Endothelial cell of umbilical vein (primary cell): Measurements from ENCODE around the gene SMURF2. TPM values are rescaled to one million over a fixed set of nuclear protein-coding genes. Genes with fewer than 3 reads are reported as not detected.
A peak's percentile ranks its signal among the peaks of the same experiment; 100 is the strongest.

Experiments
- BruUV-seq: library from RNA; stranded (reverse); fragments of 400-500 nt; replicated peaks from 2 replicates; lab custom pipeline; 2021; lab: Mats Ljungman, UMichigan
- CTCF ChIA-PET: fragments of 300-600, 350-600 bp; sonication (Branson Sonifier 250); formaldehyde crosslinking; loops from one replicate; lab custom pipeline; 2021; ENCODE audit warnings: antibody characterized with exemption, inconsistent platforms; lab: Charles Lee
- POLR2A ChIA-PET: fragments of 300-600, 350-600 bp; sonication (Branson Sonifier 250); formaldehyde crosslinking; loops from one replicate; lab custom pipeline; 2021; ENCODE audit warnings: antibody characterized with exemption, inconsistent platforms; lab: Charles Lee
- DNase-seq: peaks from one replicate; pipeline ENCODE4 v3.0.0-alpha.2; 2011; ENCODE audit warnings: low read depth, low spot score
- FAIRE-seq: peaks from 2 replicates; lab custom pipeline; 2011; peaks lifted over from hg19 to GRCh38; lab: Jason Lieb, UNC
- H2AFZ ChIP-seq: 2 replicates; pipeline ENCODE4 v1.6.0; 2012; ENCODE audit warnings: low read depth, low read length, control low read depth, inconsistent platforms
- H3K27ac ChIP-seq: 2 replicates; pipeline ENCODE4 v1.5.1; 2011; ENCODE audit warnings: low read depth, mild to moderate bottlenecking, control low read depth, low read length, moderate library complexity; ENCODE audit not compliant: insufficient read depth
- H3K27me3 ChIP-seq, 2 experiments: 2 replicates each; pipeline versions ENCODE4 v1.6.0 to v1.6.1; 2011; ENCODE audit warnings: low read length in 2 of 2, mixed read lengths in 1 of 2; ENCODE audit not compliant: control insufficient read depth in 2 of 2, insufficient read depth in 2 of 2
- H3K36me3 ChIP-seq, 2 experiments: 2 replicates in 1 of 2; 3 replicates in 1 of 2; pipeline ENCODE4 v1.5.1; 2011; ENCODE audit warnings: low read length in 2 of 2, mild to moderate bottlenecking in 1 of 2, moderate library complexity in 1 of 2; ENCODE audit not compliant: control insufficient read depth in 2 of 2, insufficient read depth in 2 of 2; ENCODE audit errors: extremely low read depth in 1 of 2
- H3K4me1 ChIP-seq: 3 replicates; pipeline ENCODE4 v1.5.1; 2011; ENCODE audit warnings: mild to moderate bottlenecking, low read length; ENCODE audit not compliant: control insufficient read depth, insufficient read depth; ENCODE audit errors: extremely low read depth
- H3K4me2 ChIP-seq: 2 replicates; pipeline ENCODE4 v1.6.1; 2011; ENCODE audit warnings: low read length, control low read depth, mixed read lengths; ENCODE audit not compliant: insufficient read depth
- H3K4me3 ChIP-seq, 3 experiments: fragments of 200-600 bp in 1 of 3; sonication (generic), shearing (Covaris generic) in 1 of 3; replicated peaks in 1 of 3; 2 replicates each; pipeline ENCODE4 v1.5.1; 2011 to 2016; ENCODE audit warnings: control low read depth in 3 of 3, low read length in 3 of 3, mild to moderate bottlenecking in 2 of 3, inconsistent platforms in 1 of 3, low read depth in 1 of 3, moderate library complexity in 1 of 3; ENCODE audit not compliant: insufficient read depth in 1 of 3
- H3K79me2 ChIP-seq: 2 replicates; pipeline ENCODE4 v1.6.0; 2012; ENCODE audit warnings: low read length, inconsistent platforms; ENCODE audit not compliant: control insufficient read depth, insufficient read depth
- H3K9ac ChIP-seq: replicated peaks from 2 replicates; pipeline ENCODE3; 2011; ENCODE audit warnings: low read length, control low read depth; ENCODE audit not compliant: insufficient read depth; ENCODE audit errors: extremely low read depth
- H3K9me1 ChIP-seq: replicated peaks from 3 replicates; pipeline ENCODE4 v1.6.0; 2011; ENCODE audit warnings: mild to moderate bottlenecking, low read length; ENCODE audit not compliant: control insufficient read depth, insufficient read depth; ENCODE audit errors: extremely low read depth
- H3K9me3 ChIP-seq: replicated peaks from 2 replicates; pipeline ENCODE4 v1.5.1; 2012; ENCODE audit warnings: low read length, inconsistent platforms; ENCODE audit not compliant: control insufficient read depth, insufficient read depth
- H4K20me1 ChIP-seq: replicated peaks from 2 replicates; pipeline ENCODE3; 2011; ENCODE audit warnings: mild to moderate bottlenecking, low read length; ENCODE audit not compliant: control insufficient read depth, insufficient read depth; ENCODE audit errors: extremely low read depth
- EZH2 ChIP-seq: IDR thresholded peaks from 2 replicates; pipeline ENCODE4 v1.6.1; 2012; ENCODE audit warnings: borderline replicate concordance, low read depth, mild to moderate bottlenecking, moderate library complexity, low read length, inconsistent platforms; ENCODE audit not compliant: severe bottlenecking
- JUN ChIP-seq: IDR thresholded peaks from 2 replicates; pipeline ENCODE4 v1.6.1; 2011; ENCODE audit warnings: borderline replicate concordance, low read depth; ENCODE audit not compliant: insufficient read length, insufficient read depth
- POLR2A ChIP-seq: IDR thresholded peaks from 2 replicates; pipeline ENCODE4 v1.6.1; 2012; ENCODE audit warnings: low read depth, mild to moderate bottlenecking, control low read depth, low read length
- POLR2AphosphoS5 ChIP-seq: IDR thresholded peaks from 2 replicates; pipeline ENCODE4 v1.6.1; 2012; ENCODE audit warnings: low read depth, mild to moderate bottlenecking, control low read depth, low read length, moderate library complexity; ENCODE audit not compliant: insufficient read depth
- dilution Hi-C: fragments of 300-500 bp; cut with MboI; formaldehyde crosslinking; loops from one replicate; pipeline ENCODE4 v1.15.0; 2019; ENCODE audit warnings: low sequenced_read_pairs; ENCODE audit not compliant: extremely low pct_ligation_motif_present
- intact Hi-C: fragments of 100-400 bp; cut with micrococcal nuclease; formaldehyde crosslinking; loops from one replicate; pipeline ENCODE4 v1.10.0; 2022
- polyA plus RNA-seq, 4 experiments: library from polyadenylated mRNA; depleted of rRNA in 3 of 4; stranded (reverse) in 3 of 4; unstranded in 1 of 4; fragments of >200 nt; gene quantifications; 2 replicates each; pipeline versions ENCODE4 v1.2.1 to v1.2.3, GENCODE V29; 2011 to 2012; ENCODE audit warnings: missing spikeins in 1 of 4
- total RNA-seq: library from RNA; stranded (reverse); gene quantifications from 2 replicates; pipeline ENCODE4 v1.2.3, GENCODE V29; 2021

Gene SMURF2
- total and polyA plus RNA-seq, 2 donors (not counting 3 experiments of a cell fraction or from before 2014, with no cell fraction given) = 32.9 to 105 TPM

DNA sequence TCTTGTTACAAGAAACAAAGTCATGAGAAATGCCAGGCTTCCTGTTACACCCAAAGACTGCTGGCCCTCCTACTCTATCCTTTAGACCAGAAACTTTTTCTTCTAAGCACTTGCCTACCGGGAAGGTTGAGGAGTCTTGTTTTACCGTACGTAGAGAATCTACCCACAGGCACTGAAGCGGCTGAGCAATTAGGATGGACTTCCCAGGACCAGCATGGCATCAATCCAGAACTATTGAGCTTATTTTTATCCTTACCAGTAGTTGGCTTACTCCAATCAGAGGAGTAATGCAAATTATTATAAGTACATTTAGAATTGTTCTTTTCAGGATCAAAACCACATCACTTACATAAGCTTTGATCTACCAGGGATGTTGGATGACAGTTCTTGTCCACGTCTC lies 129.7 kb downstream of the SMURF2 start:
- Histone ChIP-seq H3K4me3 (no peak overlapping the region), H3K9me3 (no peaks in the 10 kb centered on the region), H4K20me1 (no peaks in the 10 kb centered on the region), H3K9ac (no peak overlapping the region), H2AFZ (no peak overlapping the region), H3K36me3 (peaks cover 31 to 38% of the 10 kb centered on the region in 2 experiments), H3K9me1 (no peaks in the 10 kb centered on the region), H3K27ac (no peak overlapping the region), H3K27me3 (no peaks in the 10 kb centered on the region), H3K79me2 (no peaks in the 10 kb centered on the region), H3K4me2 (no peak overlapping the region), H3K4me1 (no peaks in the 10 kb centered on the region)
- no peak for FAIRE-seq
- intact Hi-C loops = no loop called here
- POLR2A ChIA-PET = no interaction called here
- TF ChIP-seq JUN = no peak
- CTCF ChIA-PET = no interaction called here
- BruUV-seq = no TSS peak
- DNase-seq = no peak
- dilution Hi-C loops = no loop called here

DNA sequence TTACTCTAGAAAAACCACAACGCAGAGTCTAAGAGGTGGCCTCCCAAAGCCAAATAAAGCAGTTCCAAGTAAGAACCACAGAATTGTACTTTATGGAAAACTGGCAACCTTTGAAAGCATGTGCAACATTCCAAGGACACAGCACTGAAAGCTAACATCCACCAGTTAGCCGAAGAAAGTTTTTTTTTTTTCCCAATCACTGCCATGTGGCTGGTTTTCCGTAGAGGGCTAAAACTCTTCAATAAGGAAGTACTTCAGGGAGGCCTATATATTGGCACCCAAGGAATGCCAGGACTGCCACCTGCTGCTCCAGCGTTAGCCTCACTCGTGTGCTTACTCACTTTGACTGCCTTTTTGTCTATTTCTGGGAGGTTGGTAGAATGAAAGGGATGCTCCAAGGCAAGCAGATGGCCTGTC lies 130.1 kb downstream of the SMURF2 start:
- Histone ChIP-seq H4K20me1 (no peaks in the 10 kb centered on the region), H3K36me3 (peaks cover 33 to 35% of the 10 kb centered on the region in 2 experiments), H3K27ac (no peak overlapping the region), H3K9ac (no peak overlapping the region), H3K9me3 (no peaks in the 10 kb centered on the region), H3K4me3 (no peak overlapping the region), H3K4me1 (no peaks in the 10 kb centered on the region), H3K9me1 (no peaks in the 10 kb centered on the region), H3K27me3 (no peaks in the 10 kb centered on the region), H3K4me2 (no peak overlapping the region), H2AFZ (no peak overlapping the region), H3K79me2 (no peaks in the 10 kb centered on the region)
- FAIRE-seq (no peak), DNase-seq (no peak)
- BruUV-seq = no TSS peak
- POLR2A ChIA-PET = no interaction called here
- intact Hi-C loops (no loop called here), dilution Hi-C loops (no loop called here)
- CTCF ChIA-PET = no interaction called here
- TF ChIP-seq POLR2AphosphoS5 = peak; percentile 38
- no peak for TF ChIP-seq EZH2
- peak; percentile 34 for TF ChIP-seq POLR2A
